Activated CD8-positive, alpha-beta T cell treated with anti-CD3 and anti-CD28 coated beads for 36 hours (primary cell): Measurements from ENCODE around the gene MYO10. TPM values are rescaled to one million over a fixed set of nuclear protein-coding genes. Genes with fewer than 3 reads are reported as not detected.

Experiments used
- ATAC-seq: fragments of 200-7000 bp; cut with Tn5 transposase; one replicate; pipeline ENCODE4 v1.10.0; 2021; ENCODE audit warnings: mild to moderate bottlenecking, moderate library complexity
- CTCF ChIA-PET: fragments of 350-600 bp; sonication (Branson Sonifier 250); formaldehyde crosslinking; loops from one replicate; lab custom pipeline; 2021; ENCODE audit warnings: antibody characterized with exemption; lab: Charles Lee
- POLR2A ChIA-PET: fragments of 350-600 bp; sonication (Branson Sonifier 250); formaldehyde crosslinking; loops from one replicate; lab custom pipeline; 2021; ENCODE audit warnings: antibody characterized with exemption; lab: Charles Lee
- DNase-seq: peaks from one replicate; pipeline ENCODE4 v3.0.0-alpha.2; 2020
- H3K27ac Mint-ChIP-seq: one replicate; pipeline ENCODE4 v1.8.0; 2021; ENCODE audit warnings: mild to moderate bottlenecking, mixed read lengths
- H3K27me3 Mint-ChIP-seq: one replicate; pipeline ENCODE4 v1.8.0; 2021; ENCODE audit warnings: mixed read lengths
- H3K36me3 Mint-ChIP-seq: one replicate; pipeline ENCODE4 v1.8.0; 2021; ENCODE audit warnings: low read depth, mixed read lengths
- H3K4me1 Mint-ChIP-seq: one replicate; pipeline ENCODE4 v1.8.0; 2021; ENCODE audit warnings: low read depth, mixed read lengths
- H3K4me3 Mint-ChIP-seq: one replicate; pipeline ENCODE4 v1.8.0; 2021; ENCODE audit warnings: mild to moderate bottlenecking, moderate library complexity, mixed read lengths
- H3K9me3 Mint-ChIP-seq: one replicate; pipeline ENCODE4 v1.8.0; 2021; ENCODE audit warnings: mixed read lengths
- intact Hi-C: fragments of 100-400 bp; cut with micrococcal nuclease; formaldehyde crosslinking; loops from one replicate; pipeline ENCODE4 v1.10.0; 2022
- total RNA-seq, 2 experiments: library from RNA; stranded (reverse); gene quantifications; one replicate each; pipeline ENCODE4 v1.2.3, GENCODE V29; 2021
- TF ChIP-seq, protein P1 (sequence below): fragments of 200-600 bp; IDR thresholded peaks from one replicate; pipeline ENCODE4 v1.8.0; 2022; ENCODE audit warnings: antibody characterized with exemption, mild to moderate bottlenecking

MYO10 gene
- total RNA-seq, 2 experiments from 2014 or later, result 0.09 TPM; not detected in 1

DNA sequence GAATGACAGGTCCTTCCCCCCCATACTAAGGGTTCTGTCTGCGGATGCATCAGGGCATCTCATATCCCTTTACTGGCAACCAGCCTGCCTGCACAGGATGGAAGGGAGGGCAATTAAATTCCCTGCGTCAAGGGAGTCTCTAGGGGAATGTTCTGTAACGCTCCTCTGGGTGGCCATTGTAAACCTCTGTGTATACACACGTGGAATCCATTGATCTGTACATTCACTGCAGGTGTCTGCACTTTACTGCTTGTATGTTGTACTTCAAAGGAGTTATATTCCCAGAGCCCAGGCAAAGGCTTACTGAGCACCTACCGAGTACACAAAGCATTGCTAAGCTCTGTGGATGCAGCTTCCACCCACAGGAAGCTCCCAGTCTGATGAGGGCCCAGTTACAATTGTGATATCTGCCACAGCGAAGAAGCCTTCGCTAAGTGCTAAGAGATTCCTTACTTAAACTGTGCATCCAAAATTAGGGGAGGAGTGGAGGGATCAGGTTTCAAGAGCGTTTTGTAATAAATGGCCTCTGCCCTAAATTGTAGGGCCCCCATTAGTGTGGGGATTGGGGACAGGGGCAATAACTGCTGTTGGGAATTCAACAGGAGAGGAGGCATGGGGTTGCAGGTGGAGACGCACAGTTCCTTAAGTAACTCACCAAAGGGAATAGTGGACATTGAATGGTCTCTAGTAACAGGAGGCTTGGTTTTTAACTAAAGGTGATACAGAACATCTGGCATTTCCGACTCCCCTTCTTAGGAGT, 317.8 kb downstream of the MYO10 start:
- intact Hi-C loops, result no loop called here
- no peaks in the 10 kb centered on the region for H3K27me3 Mint-ChIP-seq
- DNase-seq (no peak), ATAC-seq (peak; percentile 6)
- POLR2A ChIA-PET, result interaction anchor here (1.0 to 2.8 kb wide), 4 partner anchors 10 to 161 kb away, joined by 3 to 79 read pairs (median 6); no protein-coding TSS in a partner anchor
- TF ChIP-seq, protein P1, sequence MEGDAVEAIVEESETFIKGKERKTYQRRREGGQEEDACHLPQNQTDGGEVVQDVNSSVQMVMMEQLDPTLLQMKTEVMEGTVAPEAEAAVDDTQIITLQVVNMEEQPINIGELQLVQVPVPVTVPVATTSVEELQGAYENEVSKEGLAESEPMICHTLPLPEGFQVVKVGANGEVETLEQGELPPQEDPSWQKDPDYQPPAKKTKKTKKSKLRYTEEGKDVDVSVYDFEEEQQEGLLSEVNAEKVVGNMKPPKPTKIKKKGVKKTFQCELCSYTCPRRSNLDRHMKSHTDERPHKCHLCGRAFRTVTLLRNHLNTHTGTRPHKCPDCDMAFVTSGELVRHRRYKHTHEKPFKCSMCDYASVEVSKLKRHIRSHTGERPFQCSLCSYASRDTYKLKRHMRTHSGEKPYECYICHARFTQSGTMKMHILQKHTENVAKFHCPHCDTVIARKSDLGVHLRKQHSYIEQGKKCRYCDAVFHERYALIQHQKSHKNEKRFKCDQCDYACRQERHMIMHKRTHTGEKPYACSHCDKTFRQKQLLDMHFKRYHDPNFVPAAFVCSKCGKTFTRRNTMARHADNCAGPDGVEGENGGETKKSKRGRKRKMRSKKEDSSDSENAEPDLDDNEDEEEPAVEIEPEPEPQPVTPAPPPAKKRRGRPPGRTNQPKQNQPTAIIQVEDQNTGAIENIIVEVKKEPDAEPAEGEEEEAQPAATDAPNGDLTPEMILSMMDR, result no peak
- CTCF ChIA-PET, result interaction anchor here (0.9 to 2.2 kb wide), 3 partner anchors 9 to 66 kb away, joined by 3 to 15 read pairs (median 4); no protein-coding TSS in a partner anchor
- no peak overlapping the region for H3K4me3 Mint-ChIP-seq
- H3K36me3 Mint-ChIP-seq, result peaks cover 14% of the 10 kb centered on the region
- H3K4me1 Mint-ChIP-seq, result peaks cover 21% of the 10 kb centered on the region
- H3K9me3 Mint-ChIP-seq, result no peaks in the 10 kb centered on the region
- H3K27ac Mint-ChIP-seq, result no peak overlapping the region

DNA sequence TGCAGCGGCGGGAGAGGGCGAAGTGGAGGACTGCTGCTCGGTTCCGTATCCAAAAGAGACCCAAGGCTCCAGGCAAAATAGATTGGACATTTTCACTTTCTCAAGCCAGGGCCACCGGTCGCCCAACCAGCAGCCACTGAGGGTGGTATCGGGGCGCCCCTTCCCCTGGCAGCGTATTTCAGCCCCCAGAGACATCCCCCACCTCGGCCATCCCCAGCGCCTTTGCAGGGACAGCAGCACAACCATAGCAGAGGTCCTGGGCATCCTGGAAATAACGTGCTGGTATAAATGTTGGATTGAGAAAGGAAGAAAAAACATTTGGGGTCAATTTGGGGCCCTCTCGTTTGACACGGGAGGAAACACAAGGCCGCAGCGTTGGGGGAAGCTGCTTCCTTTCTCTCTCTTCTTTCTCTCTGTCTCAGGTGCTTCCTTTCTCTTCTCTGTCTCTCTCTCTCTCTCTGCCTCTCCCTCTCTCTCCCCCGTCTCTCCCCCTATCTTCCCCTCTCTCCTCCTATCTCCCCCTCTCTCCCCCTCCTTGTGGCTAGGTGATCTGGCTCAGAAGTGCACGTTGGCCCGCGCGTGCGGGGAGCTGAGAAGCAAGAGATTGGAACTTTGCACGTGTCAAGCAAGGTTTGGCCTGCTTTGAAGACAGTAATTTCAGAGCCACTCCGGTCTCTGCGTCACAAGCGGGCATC, 318.7 kb downstream of the MYO10 start:
- H3K9me3 Mint-ChIP-seq, result no peaks in the 10 kb centered on the region
- no peak overlapping the region for H3K4me3 Mint-ChIP-seq
- H3K27ac Mint-ChIP-seq, result no peak overlapping the region
- intact Hi-C loops, result no loop called here
- peak; percentile 71 for DNase-seq
- H3K36me3 Mint-ChIP-seq, result peaks cover 17% of the 10 kb centered on the region
- H3K27me3 Mint-ChIP-seq, result no peaks in the 10 kb centered on the region
- peaks cover 29% of the 10 kb centered on the region for H3K4me1 Mint-ChIP-seq
- ChIA-PET CTCF (interaction anchor here (0.7 to 2.2 kb wide), 5 partner anchors 10 to 161 kb away, joined by 3 to 15 read pairs (median 3); no protein-coding TSS in a partner anchor), POLR2A (interaction anchor here (0.7 to 2.8 kb wide), 8 partner anchors 11 to 160 kb away, joined by 3 to 79 read pairs (median 4); no protein-coding TSS in a partner anchor)
- TF ChIP-seq, protein P1, result no peak
- peak; percentile 31 for ATAC-seq

DNA sequence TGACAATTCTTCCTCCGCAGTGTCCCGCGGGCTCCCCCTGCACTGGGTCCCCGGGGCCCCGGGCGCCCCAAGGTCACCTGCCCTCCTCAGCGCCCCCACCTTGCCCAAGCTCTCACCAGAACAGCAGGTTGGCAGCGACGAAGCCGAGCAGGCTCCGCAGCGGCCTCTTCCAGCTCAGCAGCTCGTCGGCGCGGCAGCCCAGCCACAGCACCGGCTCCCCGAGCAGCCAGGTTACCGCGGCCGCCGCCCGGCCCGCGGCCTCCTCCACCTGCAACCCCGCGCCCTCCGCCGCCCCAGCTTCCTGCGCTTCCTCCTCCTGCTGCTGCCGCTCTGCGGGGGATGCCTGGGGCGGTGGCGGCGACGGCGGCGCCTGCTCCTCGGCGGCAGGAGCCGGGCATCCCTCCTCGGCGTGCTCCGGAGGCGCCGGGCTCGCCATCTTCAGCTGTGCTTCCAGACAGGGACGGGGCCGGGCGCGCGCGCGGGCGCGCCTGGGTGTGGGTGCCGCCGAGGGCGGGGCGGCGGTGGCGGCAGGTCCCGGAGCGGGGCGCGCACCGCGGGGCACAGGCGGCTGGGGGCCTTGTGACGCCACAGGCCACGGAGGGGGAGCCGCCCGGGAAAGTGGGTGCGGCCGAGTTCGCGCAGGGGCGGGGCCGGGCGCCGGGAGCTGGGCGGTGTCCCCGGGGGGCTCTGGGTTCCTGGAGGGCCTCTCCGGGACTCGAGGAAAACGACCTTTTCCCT, 319.4 kb downstream of the MYO10 start, which contains the start of gene RETREG1:
RETREG1 (minus strand) TSS at position 462 of the 738 bp plus-strand sequence; CDS start at position 436, 26 bp downstream.
- Mint-ChIP-seq H3K36me3 (peaks cover 17% of the 10 kb centered on the region), H3K4me3 (peak within 1 kb of the TSS; percentile 95), H3K27me3 (no peaks in the 10 kb centered on the region), H3K9me3 (no peaks in the 10 kb centered on the region), H3K27ac (peak within 1 kb of the TSS; percentile 93), H3K4me1 (peaks cover 34% of the 10 kb centered on the region)
- intact Hi-C loops, result no loop called here
- TF ChIP-seq, protein P1, result no peak
- peak; percentile 82 for DNase-seq
- ChIA-PET CTCF (interaction anchor here (1.1 to 2.2 kb wide), 4 partner anchors 10 to 160 kb away, joined by 3 to 15 read pairs (median 4); no protein-coding TSS in a partner anchor), POLR2A (interaction anchor here (0.7 to 2.8 kb wide), 8 partner anchors 12 to 159 kb away, joined by 3 to 79 read pairs (median 4); no protein-coding TSS in a partner anchor)
- peak; percentile 80 for ATAC-seq

DNA sequence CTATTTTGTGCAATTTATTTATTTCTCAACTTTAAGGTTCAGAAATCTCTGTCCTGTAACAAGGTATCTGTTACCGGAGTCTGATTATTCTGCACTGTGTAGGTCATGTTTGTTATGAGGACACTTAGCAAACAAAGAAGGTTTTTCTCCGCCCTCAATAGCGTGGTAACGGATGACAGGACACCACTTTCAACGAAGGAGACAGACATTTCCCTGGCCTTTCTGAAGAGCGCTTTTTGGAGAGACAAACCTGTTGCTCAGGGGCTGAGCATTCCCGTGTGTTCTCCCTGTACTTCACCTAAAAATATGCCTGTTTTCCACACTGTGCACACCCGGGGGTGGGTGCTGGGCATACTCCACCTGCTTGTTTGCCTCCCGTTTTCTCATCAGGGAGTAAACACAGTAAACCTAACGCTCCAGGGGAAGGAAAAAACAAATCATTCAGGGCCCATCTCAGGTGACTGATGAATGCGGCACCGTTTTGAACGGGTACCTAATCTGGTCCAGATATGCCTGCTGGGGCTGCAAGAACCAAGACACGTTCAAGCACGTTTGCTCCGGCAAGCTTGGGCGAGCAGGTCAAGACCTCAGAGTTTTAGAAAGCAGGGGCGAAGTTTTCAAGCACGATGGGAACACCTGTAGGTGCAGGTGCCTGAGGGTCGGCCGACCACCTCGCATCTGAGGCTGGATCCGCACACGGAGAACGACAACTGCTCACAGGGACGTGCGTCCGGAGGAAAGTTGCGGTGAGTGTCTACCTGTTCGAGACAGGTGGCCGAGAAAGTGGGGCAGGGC, 320.1 kb downstream of the MYO10 start:
- no peak for ATAC-seq
- H3K27me3 Mint-ChIP-seq, result no peaks in the 10 kb centered on the region
- H3K27ac Mint-ChIP-seq, result peak overlapping the region; percentile 93
- intact Hi-C loops, result no loop called here
- H3K4me3 Mint-ChIP-seq, result peak overlapping the region; percentile 95
- ChIA-PET CTCF (interaction anchor here (1.0 to 2.2 kb wide), 6 partner anchors 11 to 51 kb away, joined by 3 to 15 read pairs (median 4); no protein-coding TSS in a partner anchor), POLR2A (interaction anchor here (1.3 to 2.8 kb wide), 3 partner anchors 10 to 149 kb away, joined by 5 to 79 read pairs (median 5); no protein-coding TSS in a partner anchor)
- DNase-seq, result peak; percentile 28
- H3K36me3 Mint-ChIP-seq, result peaks cover 24% of the 10 kb centered on the region
- peaks cover 6% of the 10 kb centered on the region for H3K9me3 Mint-ChIP-seq
- TF ChIP-seq, protein P1, result no peak
- H3K4me1 Mint-ChIP-seq, result peaks cover 41% of the 10 kb centered on the region
